ENCODE results near the gene TLCD1.

Gene TLCD1

DNA sequence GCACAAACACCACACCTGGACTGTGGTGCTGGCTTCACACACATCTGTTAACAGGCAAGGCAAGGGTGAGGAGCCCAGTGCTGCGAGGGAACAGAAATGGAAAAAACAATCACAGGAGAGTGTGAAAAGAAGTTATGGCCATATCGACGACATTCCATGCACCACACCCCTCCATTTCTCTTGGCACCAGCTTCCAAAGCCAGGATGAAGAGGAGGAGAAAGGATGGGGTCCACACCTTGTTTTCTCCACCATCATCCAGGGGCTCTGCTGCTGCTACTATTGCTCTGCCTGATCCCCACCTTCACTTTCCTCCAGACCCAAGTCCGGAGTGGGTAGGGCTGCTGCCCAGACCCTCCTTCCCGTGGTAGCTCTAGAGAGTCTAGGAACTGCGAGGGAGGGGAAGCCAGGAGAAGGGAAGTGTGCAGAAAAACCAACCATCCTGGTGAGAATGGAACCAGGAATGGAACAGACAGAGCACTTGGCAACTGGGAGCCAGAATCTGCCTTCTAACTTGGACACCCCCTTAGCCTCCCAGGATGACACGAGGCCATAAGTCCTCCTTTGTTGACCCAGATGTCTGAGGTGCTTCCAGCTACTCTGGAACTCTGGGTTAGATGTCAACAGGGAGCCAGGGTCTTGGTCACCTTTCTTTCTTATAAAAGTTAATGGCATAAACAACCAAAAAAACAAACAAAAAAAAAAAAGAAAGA, 13.2 kb downstream of the TLCD1 start:
- DNase-seq (ENCODE audit: low read depth in 2 of 2), result no peak

DNA sequence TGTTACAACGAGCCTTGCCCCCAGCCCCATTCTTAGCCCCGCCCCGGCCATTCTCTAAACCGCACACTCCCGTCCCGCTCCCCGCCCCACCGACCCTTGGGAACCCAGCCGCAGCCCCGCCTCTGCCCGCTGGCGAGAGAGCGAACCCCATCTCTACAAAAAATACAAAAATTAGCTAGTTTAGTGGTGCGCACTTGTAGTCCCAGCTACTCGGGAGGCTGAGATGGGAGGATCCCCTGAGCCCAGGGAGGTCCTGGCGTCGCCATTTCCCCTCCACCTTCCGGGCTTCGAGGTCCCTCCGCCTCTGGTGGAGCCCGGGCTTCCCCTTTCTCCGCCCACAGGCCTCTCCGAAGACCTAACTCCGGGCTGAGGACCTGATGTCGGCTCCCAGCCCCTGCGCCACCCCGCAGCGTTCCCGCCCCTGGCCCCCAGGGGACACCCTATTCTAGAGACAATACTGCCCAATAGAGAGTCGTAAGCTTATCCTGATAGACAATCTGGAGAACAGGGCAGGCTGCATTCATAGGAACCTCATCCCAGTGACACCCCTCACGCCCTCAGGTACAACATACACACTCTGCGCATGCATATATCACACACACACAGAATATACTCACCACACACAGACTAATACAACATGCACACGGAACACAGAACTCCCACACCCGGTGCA, 13.9 kb downstream of the TLCD1 start:
- peak; percentile 64 for DNase-seq (ENCODE audit: low read depth in 2 of 2)

DNA sequence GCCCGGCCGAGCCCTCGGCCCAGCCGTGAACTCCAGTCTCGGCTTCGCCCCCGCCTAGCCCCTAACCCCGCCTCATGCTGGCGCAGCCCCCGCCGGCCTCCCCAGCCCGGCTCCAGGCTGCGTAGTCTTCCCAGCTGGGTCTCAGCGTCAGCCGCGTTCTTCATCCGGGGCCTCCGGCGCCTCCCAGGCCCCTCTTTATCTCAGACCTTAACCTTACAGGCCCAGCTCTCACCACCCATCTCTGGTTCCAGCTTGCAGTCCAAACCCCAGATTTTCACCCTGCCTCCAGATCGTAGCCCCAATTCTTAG, 14.4 kb downstream of the TLCD1 start, which contains the start of gene PROCA1:
Gene PROCA1 (minus strand): TSS at position 166 of the 309 bp plus-strand sequence. CDS start 228 bp downstream, outside the sequence.
- no peak for DNase-seq (ENCODE audit: low read depth in 2 of 2)

DNA sequence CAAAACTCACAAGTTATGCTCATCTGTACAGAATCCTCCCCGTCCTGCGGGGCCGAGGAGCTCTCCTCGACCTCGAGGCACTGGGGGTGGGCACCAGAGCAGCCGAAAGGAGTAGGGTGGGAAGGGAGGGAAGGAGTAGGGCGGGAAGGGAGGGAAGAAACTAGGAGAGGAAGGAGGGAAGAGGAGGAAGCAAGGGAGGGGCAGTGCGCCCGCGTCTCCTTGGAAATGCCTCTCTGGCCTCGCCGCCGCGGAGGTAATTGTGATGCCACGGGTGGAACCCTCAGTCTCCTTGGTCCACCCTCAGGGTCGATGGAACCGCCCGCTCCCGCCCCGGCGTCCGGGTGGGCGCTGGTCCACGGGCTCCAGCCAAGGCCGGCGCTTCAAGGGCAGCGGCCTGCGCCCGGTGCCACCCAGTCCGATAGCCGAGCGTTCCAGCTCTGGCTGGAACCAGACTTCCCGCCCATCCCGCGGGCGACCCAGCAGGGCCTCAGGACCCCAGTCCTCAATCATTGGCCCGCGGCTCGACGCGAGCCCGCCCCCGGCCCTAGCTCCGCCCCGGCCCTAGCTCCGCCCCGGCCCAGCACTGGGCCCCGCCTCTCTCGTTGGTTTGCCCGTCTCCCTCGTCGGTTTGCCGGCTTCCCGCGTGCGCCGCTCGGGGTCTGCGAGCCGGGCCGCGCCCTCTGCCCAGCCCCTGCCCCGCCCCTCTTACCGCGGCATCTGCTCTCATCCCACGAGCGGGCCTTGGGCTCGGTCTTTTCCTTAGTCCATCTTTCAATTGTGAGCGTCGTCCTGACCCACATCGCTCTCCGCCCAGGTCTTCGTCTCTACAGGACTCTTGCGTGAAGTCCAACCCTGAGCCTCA, 14.9 kb downstream of the TLCD1 start:
- peak; percentile 82 to 90 for DNase-seq (ENCODE audit: low read depth in 2 of 2)

DNA sequence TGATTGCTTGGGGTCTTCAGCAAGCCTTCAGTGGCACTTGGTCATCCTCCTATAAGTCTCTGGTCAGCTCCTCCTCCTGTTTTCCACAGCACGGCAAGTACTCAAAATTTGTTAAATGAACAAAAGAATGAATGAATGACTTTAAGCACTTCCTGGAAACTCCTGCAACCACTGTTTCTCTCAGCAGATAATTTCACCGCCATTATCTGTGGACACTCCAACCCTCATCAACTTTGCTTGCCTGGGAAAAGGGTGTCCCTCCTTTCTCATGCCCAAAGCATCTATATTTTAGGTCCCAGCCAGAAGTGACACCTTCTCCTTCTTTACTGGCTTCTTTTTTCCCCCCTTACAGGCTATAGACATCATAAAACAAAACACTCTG, 18.7 kb downstream of the TLCD1 start:
- DNase-seq (ENCODE audit: low read depth in 2 of 2), result no peak

DNA sequence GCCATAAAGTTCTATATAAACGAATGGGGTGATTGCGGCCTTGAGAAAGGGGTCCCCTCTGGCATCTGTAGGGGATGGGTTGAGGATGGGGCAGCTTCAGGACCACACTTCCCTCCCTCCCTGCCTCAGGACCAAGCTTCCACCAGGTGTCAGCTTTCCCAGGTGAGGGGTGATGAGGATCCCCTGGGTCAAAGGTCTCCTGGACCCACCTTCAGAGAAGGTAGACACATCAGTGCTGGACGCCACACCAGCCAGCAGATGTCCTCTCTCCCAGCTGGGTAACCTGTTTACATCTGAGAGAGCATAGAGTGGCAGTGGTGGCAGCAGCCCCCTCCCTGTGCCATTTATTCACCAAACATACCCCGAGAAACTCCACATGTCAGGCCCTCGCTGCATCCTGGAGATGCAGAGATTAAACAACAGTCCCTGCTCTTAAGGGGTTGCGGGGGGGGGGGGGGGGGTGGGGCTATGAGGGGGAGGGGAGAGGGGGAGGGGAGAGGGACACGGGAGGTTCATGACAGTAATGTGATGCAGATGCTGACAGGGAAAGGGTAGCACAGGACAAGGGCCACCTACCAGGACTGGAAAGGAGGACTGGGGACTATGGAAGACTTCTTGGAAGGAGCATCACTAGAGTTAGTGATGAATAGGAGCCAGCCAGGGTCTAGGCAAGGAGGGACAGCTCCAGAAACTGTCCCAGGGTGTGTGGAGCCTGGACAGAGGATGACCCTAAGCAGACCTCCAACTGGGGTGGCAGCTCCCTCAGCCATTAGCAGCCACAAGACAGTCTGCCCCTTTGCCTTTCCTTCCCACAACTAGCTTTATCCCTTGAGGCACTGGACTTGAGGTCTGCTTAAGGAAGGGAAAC, 19.3 kb downstream of the TLCD1 start:
- DNase-seq (ENCODE audit: low read depth in 2 of 2), result no peak

DNA sequence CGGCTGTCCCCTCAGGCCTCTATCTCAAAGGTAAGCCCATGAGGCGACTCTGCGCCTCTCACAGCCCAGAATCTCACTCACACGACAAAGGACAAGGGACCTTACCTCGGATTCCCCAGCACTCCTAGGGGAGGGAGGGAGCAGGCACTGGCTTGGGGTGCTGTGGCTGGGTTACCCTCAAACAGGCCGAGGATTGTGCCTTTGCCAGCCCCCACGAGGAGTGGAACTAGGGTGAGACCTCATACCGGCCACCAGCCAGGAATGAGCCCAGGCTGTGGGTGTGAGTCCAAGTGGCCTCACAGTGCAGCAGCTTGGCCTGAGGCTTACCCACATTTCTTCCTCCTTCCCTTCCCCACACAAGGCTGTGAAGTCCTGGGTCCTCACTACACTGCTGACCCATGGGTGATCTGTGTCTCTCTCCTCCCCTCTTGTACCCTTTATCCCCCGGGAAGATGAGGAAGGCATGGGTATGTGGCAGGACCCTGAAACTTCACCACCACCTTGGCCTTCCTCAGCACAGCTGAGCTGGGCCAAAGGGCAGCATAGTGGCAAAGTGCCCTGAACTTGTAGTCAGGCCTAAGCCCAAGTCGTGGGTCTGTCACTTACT, 20.2 kb downstream of the TLCD1 start:
- no peak for DNase-seq (ENCODE audit: low read depth in 2 of 2)

DNA sequence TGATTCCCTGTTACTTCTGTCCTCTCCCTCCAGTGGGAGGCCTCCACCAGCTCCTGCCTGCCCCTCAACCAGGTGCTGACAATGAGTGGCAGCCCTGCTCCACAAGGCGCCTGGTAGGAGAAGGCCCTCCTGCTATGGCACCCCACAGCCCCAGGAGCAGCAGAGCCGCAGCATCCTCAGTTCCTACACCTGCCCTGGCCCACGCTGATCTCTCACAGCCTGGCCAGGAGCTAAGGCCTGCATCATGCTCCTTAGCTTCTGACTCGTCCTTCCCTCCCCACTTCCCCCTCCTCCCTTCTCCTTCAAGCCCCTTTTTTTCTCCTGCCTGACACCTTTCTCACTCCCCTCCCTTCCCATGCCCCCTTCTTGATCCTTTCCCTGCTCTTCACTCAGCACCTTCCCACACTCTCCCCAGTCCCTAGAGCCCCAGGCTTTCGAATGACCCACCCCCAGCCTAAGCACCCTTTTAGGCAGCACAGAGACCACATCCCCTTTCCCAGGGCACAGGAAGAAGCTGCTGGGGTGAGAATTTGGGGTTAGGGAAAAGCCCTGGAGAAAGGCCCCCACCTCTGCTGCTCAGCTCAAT, 20.9 kb downstream of the TLCD1 start:
- DNase-seq (ENCODE audit: low read depth in 2 of 2), result no peak

DNA sequence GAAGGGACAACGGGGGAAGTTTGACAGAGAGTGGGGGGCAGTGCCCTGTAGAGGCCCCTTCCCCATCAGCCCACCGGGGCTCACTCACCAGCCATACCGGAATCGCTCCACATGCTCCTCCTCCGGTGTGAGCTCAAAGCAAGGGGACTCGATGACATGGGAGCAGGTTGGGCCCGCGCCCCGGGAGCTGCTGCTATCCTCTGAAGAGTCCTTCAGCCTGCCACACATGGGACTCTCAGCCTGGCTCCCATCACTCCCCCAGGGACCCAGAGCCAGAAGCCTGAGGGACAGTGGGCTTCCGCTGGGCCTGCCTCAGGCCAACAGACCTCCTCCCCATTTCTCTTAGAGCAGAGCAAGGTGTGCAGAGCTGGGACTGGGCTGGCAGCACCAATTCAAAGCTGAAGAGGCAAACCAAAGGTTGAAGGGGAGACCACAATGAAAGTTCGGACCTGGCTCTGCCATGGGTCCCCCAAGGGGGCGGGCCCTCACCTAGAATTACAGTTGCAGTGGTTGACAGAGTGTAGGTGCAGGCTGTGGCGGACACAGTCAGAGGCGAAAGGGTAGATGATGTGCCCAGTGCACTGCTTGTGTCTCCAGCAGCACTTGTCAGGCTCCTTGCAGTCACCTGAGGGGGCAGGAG, 21.7 kb downstream of the TLCD1 start:
- no peak for DNase-seq (ENCODE audit: low read depth in 2 of 2)

DNA sequence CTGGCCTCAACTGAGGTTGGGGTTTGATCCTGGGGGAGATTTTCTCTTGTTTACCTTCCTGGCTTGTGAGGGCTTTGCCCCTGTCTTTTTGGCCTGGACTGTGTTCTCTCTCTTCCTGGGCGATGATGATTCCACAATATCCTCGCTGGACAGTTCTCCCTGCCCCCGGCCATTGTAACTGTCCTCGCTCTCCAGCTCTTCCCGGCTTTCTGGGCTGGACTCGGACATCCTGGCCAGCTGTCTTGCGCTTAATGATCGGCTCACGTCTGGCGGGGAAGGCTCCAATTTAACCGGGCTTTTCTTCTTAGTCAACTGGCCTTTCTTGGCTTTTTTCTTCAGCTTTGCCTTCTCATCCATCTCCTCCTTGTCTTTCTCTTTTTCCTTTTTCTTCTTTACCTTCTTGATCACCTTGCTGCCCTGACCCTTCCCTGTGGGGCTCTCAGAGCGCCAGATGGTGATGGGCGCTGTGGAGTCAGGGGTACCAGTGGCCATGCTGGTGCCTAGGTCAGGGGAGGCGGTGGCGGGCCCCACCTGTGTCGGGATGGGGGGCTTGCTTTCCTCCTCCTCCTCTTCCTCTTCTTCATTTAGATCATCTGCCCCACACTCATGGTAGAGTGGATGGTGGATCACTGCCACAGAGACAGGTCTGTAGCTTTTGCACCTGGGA, 22.3 kb downstream of the TLCD1 start:
- DNase-seq (ENCODE audit: low read depth in 2 of 2), result no peak

DNA sequence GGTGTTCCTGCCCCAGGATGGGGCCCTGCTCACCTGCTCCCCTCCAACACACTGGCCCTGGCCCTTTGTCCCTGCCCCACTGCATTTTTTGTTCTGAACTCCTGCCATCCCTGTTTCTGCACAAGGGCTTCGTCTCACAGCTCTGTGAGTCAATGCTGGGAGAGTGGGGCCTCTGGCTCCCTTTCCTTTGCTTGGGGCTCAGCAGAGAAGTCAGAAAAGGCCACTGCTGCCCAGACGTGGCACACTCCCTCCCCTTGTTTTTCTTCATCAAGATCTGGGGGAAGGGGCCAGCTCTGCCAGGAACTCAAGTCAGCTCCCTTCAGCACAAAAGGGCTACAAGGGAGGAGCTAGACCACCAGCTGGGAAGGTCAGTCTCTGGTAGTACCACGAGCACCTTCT, 23.3 kb downstream of the TLCD1 start:
- no peak for DNase-seq (ENCODE audit: low read depth in 2 of 2)

DNA sequence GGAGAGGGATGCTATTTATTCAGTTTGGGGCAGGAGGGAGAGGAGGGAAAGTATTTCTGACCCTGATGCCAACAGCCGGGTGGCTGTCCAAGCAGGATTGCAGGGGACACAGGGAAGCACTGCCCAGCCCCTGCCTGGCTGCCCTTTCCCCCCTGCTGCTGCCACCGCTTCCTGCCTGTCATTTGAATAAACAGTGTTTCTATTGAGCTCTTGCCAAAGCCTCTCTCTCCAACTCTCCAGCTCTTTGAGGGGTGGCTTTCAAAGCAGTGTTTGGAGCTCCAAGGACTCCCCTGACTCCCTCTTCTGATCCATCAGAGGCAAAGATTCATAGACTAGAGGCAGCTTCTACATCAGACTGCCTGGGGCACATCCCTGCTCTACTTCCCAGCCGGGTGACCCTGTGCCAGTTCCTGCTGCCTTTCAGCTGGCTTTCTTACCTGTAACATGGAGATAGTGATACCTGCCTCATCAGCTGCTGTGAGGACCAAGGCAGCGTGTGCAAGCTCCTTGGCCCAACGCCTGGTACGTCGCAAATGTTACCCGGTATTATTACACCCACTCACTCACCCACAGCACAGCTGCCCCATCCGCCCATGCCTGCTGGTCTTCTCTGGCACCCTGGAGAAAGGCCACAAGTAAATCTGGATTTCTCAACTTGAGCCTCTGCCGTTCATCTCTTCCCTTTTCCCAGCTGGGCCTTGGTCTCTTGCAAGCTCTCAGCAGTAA, 23.8 kb downstream of the TLCD1 start:
- no peak for DNase-seq (ENCODE audit: low read depth in 2 of 2)

DNA sequence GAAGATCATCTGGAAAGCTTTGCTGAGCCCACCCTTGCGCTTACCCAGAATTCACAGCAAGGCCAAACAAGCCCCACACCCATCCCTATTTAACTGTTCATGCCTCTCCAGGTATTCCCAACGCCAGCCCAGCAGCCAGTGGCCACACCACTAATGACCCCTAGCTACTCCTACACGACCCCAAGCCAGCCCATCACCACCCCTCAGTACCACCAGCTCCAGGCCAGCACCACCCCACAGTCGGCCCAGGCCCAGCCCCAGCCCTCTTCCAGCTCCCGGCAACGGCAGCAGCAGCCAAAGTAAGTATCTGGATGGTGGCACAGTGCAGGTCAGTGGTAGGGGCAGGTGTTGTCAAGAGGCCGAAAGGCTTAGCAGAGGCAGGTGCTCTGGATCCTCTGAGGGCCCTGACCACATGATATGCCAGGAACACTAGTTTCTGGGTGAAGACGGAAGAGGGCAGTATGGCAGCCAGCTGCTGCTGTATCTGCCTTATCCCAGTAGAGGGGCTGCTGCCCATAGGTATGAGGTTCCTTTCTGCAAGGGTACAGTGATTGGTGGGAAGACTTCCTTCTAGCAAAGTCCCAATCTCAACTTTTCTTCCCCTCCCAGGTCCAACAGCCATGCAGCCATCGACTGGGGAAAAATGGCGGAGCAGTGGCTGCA, 25.1 kb downstream of the TLCD1 start:
- DNase-seq (ENCODE audit: low read depth in 2 of 2), result no peak

DNA sequence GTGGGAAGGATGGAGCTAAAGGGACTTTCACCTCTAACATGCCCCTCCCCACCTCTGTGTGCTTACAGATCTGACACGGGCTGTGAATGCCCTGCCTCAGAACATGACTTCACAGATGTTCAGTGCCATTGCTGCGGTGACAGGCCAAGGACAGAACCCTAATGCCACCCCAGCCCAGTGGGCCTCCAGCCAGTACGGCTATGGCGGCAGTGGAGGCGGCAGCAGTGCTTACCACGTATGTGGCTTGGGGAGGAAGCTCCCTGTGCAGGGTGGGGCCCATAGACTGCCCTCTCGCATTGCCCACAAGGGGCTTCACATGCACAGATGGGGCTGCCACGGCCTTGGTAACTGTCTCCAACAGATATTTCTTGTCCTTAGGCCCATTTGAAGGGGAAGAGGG, 25.8 kb downstream of the TLCD1 start:
- no peak for DNase-seq (ENCODE audit: low read depth in 2 of 2)

DNA sequence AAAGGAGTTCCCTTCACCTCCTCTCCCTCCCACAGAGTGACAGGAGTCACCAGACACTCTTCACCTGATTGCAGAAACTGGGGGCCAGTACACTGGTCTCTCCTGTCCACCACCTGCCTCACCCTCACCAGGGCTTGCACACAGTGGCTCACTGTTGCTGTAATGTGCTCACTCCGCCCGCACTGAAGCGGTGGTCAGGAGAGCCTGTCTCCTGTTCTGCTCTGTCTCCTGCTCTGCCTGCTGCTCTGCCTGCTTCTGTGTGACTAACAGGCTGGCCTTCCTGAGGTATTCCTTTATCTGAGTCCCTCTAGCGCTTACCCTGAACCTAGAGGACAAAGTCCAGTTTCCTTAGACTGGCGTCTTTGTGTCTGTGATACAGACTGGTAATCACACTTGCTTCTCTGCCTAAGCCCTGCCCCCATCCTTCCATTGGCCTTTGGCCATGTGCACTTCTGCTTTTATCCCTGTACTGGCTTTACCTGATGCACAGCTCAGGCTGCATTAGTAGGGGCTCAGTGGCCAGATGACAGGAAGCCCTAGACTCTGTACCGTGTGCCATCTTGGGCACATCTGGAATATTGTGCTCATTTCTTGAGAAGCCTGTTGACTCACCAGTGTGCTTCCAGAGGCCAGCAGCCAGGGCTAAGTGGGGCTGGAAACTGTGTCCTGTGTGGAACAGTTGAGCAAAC, 27.6 kb downstream of the TLCD1 start:
- DNase-seq (ENCODE audit: low read depth in 2 of 2), result no peak

DNA sequence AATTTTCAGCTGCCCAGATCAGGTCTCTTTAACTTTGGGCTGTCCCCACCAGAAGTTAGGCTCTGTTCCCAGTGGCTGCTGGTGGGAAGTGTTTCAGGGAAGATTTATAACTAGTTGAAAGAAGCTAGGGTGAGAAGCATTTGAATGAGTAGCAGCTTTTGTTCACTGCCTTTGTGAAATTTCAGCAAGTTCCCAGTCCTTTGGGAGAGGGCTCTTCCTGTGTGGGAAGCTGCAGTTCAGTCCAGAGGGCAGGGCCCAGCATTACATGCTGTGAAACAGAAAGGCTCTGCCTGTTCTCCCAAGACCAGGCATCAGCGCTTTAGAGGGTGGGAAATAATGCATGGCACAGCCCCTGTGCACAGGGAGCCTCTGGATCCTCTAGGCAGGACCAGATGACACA, 32.2 kb downstream of the TLCD1 start:
- no peak for DNase-seq (ENCODE audit: low read depth in 2 of 2)

DNA sequence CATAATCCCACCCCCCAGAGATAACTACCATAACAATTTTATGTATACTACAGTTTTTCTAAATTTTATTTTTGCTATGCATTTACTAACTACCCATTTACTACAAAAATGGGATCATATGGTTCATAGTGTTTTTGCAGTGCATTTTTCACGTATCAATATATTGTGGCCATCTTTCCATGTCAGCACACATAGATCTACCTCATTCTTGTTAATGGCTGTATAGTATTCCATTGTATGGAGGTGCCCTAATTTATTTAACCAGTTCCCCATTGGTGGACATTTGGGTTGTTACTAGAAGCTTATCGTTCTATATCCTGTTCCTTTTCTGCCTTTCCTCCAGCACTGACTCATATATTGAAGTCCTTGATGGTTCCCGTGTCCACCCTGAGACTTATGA, 37.0 kb downstream of the TLCD1 start:
- no peak for DNase-seq (ENCODE audit: low read depth in 2 of 2)

DNA sequence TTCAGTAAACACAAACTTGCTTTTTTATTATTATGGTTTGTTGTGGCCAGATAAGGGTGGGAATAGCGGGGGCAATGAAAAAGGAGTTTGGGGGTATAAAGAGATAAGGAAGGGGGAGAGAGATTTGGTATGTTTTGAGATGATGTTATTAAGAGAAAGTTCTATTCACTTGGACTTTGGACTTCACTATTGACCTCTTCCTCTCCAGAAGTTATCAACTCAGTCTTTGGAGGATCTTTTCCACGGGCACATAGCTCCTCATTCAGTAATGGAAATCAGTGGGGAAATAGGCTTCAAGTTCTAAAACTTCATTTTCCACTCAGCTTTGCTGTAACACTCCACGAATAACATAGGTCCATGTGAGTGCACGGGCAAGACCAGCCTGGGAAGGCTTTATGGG, 37.6 kb downstream of the TLCD1 start:
- no peak for DNase-seq (ENCODE audit: low read depth in 2 of 2)
